Small intestine (tissue), 7 donors: ENCODE data around the gene LMBR1. TPM values are rescaled to one million over a fixed set of nuclear protein-coding genes. Genes with fewer than 3 reads are reported as not detected.
"Not testable (repeated sequence)": the region's sequence is repeated elsewhere in the genome, so short reads cannot be mapped to it uniquely, and the experiment has no call there.

Experiments used
- DNase-seq, 2 donors: peaks; one replicate each; pipeline versions ENCODE4 v3.0.0 to v3.0.0-alpha.2; 2013
- FAIRE-seq: peaks from 2 replicates; lab custom pipeline; 2012; peaks lifted over from hg19 to GRCh38; lab: Jason Lieb, UNC
- H3K27ac ChIP-seq, 3 donors: one replicate each; pipeline ENCODE4 v1.5.1; 2013; ENCODE audit warnings: low read length in 2 of 3, mild to moderate bottlenecking in 2 of 3, control low read depth in 1 of 3, inconsistent platforms in 1 of 3, low read depth in 1 of 3, moderate library complexity in 1 of 3
- H3K27me3 ChIP-seq, 3 donors: one replicate each; pipeline ENCODE4 v1.6.1; 2013; ENCODE audit warnings: low read length in 3 of 3, inconsistent platforms in 1 of 3; ENCODE audit not compliant: control insufficient read depth in 3 of 3, insufficient read depth in 3 of 3
- H3K36me3 ChIP-seq, 3 donors: one replicate each; pipeline ENCODE4 v1.6.1; 2013; ENCODE audit warnings: low read length in 3 of 3, inconsistent platforms in 1 of 3, low read depth in 1 of 3, mild to moderate bottlenecking in 1 of 3, moderate library complexity in 1 of 3; ENCODE audit not compliant: control insufficient read depth in 3 of 3, insufficient read depth in 2 of 3
- H3K4me1 ChIP-seq, 3 donors: one replicate each; pipeline ENCODE4 v1.6.1; 2013; ENCODE audit warnings: low read length in 2 of 3, inconsistent platforms in 1 of 3, low read depth in 1 of 3, mild to moderate bottlenecking in 1 of 3, moderate library complexity in 1 of 3; ENCODE audit not compliant: control insufficient read depth in 3 of 3, insufficient read depth in 2 of 3
- H3K4me3 ChIP-seq, 3 donors: one replicate each; pipeline ENCODE4 v1.5.1; 2013; ENCODE audit warnings: low read length in 3 of 3, control low read depth in 1 of 3, inconsistent platforms in 1 of 3, low read depth in 1 of 3, mild to moderate bottlenecking in 1 of 3, moderate library complexity in 1 of 3
- H3K9me3 ChIP-seq, 2 donors: one replicate each; pipeline ENCODE4 v1.6.1; 2013; ENCODE audit warnings: low read depth in 1 of 2, low read length in 1 of 2; ENCODE audit not compliant: control insufficient read depth in 2 of 2, insufficient read depth in 1 of 2
- WGBS, 3 donors: extraction: QIAGEN DNeasy Blood & Tissue Kit; methylation state at CpG; one replicate each; pipeline ENCODE4 v1.1.7; 2013; 5-methylcytosine and 5-hydroxymethylcytosine counted together
- polyA plus RNA-seq, 4 donors: library from polyadenylated mRNA; stranded (reverse) in 3 of 4; unstranded in 1 of 4; fragments of 200-250 nt in 3 of 4; fragments of 120-200 nt in 1 of 4; gene quantifications; one replicate each; pipeline versions ENCODE4 v1.2.1 to v1.2.3, GENCODE V29; 2013
- donor health status: healthy with polysubstance abuse.
- donor health status: control.
- donor health status: control.
- donor health status: Bipolar disorder and iron deficiency.
- donor health status: healthy.

The LMBR1 gene
- polyA plus RNA-seq, 4 donors, result 4.3 to 34.5 (median 11.9) TPM

- Histone ChIP-seq H3K27ac (no peak overlapping the region), H3K4me3 (no peak overlapping the region), H3K9me3 (peaks cover 0 to 17% of the 10 kb centered on the region in 2 donors), H3K4me1 (no peaks in the 10 kb centered on the region), H3K27me3 (no peaks in the 10 kb centered on the region), H3K36me3 (peaks cover 0 to 3% (median 2%) of the 10 kb centered on the region in 3 donors)
- DNase-seq (no peak), FAIRE-seq (no peak)
- 96 to 99% (median 98%) methylated on average over 5 of the region's 5 CpGs for WGBS, 3 donors
Measured at GRCh38 chr7:156854654-156855053, 38.3 kb downstream of the LMBR1 start.

- WGBS, 3 donors, result 97 to 99% (median 98%) methylated on average over 3 of the region's 3 CpGs
- no peaks in the 10 kb centered on the region for H3K27me3 ChIP-seq
Measured at GRCh38 chr7:156848979-156849378, 44.0 kb downstream of the LMBR1 start.

GRCh38 chr7:156845379-156846101, 47.4 kb downstream of the LMBR1 start:
- WGBS, 3 donors, result 82 to 87% (median 83%) methylated on average over 5 of the region's 5 CpGs
- Histone ChIP-seq H3K4me1 (no peaks in the 10 kb centered on the region), H3K9me3 (peaks cover 0 to 3% of the 10 kb centered on the region in 2 donors), H3K4me3 (no peak overlapping the region), H3K27me3 (no peaks in the 10 kb centered on the region), H3K36me3 (peaks cover 0 to 2% (median 0%) of the 10 kb centered on the region in 3 donors), H3K27ac (no peak overlapping the region)
- no peak for FAIRE-seq
- DNase-seq, result no peak

More at GRCh38 chr7:156848979-156849378, 44.0 kb downstream of the LMBR1 start:
- Histone ChIP-seq H3K4me1 (no peaks in the 10 kb centered on the region), H3K27ac (no peak overlapping the region), H3K36me3 (peaks cover 0 to 3% (median 2%) of the 10 kb centered on the region in 3 donors), H3K4me3 (no peak overlapping the region), H3K9me3 (peaks cover 0 to 10% of the 10 kb centered on the region in 2 donors)
- DNase-seq (no peak), FAIRE-seq (no peak)

- not testable (repeated sequence) for H3K9me3 ChIP-seq, FAIRE-seq, H3K27ac ChIP-seq, H3K4me3 ChIP-seq, H3K4me1 ChIP-seq, H3K36me3 ChIP-seq, DNase-seq, H3K27me3 ChIP-seq
- WGBS, 3 donors, result 84 to 96% (median 96%) methylated on average over 6 of the region's 6 CpGs
Measured at GRCh38 chr7:156843582-156843981, 49.4 kb downstream of the LMBR1 start.

GRCh38 chr7:156843157-156843556, 49.8 kb downstream of the LMBR1 start:
- H3K36me3 ChIP-seq, result no peaks in the 10 kb centered on the region
- no peaks in the 10 kb centered on the region for H3K27me3 ChIP-seq
- FAIRE-seq, result no peak
- no peaks in the 10 kb centered on the region for H3K9me3 ChIP-seq
- no peaks in the 10 kb centered on the region for H3K4me1 ChIP-seq
- no peak for DNase-seq
- no peak overlapping the region for H3K27ac ChIP-seq
- no peak overlapping the region for H3K4me3 ChIP-seq
- 94 to 99% (median 95%) methylated on average over 2 of the region's 2 CpGs for WGBS, 3 donors

- DNase-seq (no peak), FAIRE-seq (no peak)
- H3K4me1 ChIP-seq, result no peaks in the 10 kb centered on the region
- H3K9me3 ChIP-seq, result no peaks in the 10 kb centered on the region
- no peaks in the 10 kb centered on the region for H3K36me3 ChIP-seq
- H3K4me3 ChIP-seq, result no peak overlapping the region
- 75 to 85% (median 84%) methylated on average over 2 of the region's 2 CpGs for WGBS, 3 donors
- H3K27ac ChIP-seq, result no peak overlapping the region
- no peaks in the 10 kb centered on the region for H3K27me3 ChIP-seq
Measured at GRCh38 chr7:156842740-156843140, 50.2 kb downstream of the LMBR1 start.

- no peaks in the 10 kb centered on the region for H3K9me3 ChIP-seq
- no peaks in the 10 kb centered on the region for H3K27me3 ChIP-seq
- no peak for FAIRE-seq
- DNase-seq, result no peak
- H3K4me1 ChIP-seq, result no peaks in the 10 kb centered on the region
- WGBS, 3 donors, result 84 to 87% (median 86%) methylated on average over 5 of the region's 5 CpGs
- H3K36me3 ChIP-seq, result no peaks in the 10 kb centered on the region
- H3K27ac ChIP-seq, result no peak overlapping the region
- H3K4me3 ChIP-seq, result no peak overlapping the region
Measured at GRCh38 chr7:156842317-156842716, 50.7 kb downstream of the LMBR1 start.

GRCh38 chr7:156841497-156841896, 51.5 kb downstream of the LMBR1 start:
- FAIRE-seq (no peak), DNase-seq (no peak)
- no peak overlapping the region for H3K4me3 ChIP-seq
- H3K36me3 ChIP-seq, result no peaks in the 10 kb centered on the region
- no peaks in the 10 kb centered on the region for H3K9me3 ChIP-seq
- WGBS, 3 donors, result 80 to 96% (median 94%) methylated on average over 2 of the region's 2 CpGs
- H3K4me1 ChIP-seq, result no peaks in the 10 kb centered on the region
- H3K27ac ChIP-seq, result no peak overlapping the region
- no peaks in the 10 kb centered on the region for H3K27me3 ChIP-seq
